Renal pelvis (tissue), 4 donors: ENCODE measurements around the gene PUM2. TPM values are rescaled to one million over a fixed set of nuclear protein-coding genes. Genes with fewer than 3 reads are reported as not detected.

ENCODE experiments used
- DNase-seq: peaks from one replicate; pipeline ENCODE4 v3.0.0-alpha.2; 2013
- polyA plus RNA-seq, 3 donors: library from polyadenylated mRNA; unstranded; fragments of 120-200 nt; gene quantifications; one replicate each; pipeline ENCODE4 v1.2.1, GENCODE V29; 2013; ENCODE audit not compliant: insufficient read length in 3 of 3

Gene PUM2
- polyA plus RNA-seq, 3 donors: 91.5 to 111 (median 102) TPM

GRCh38 chr2:20203521-20204225, 147.0 kb downstream of the PUM2 start:
- no peak for DNase-seq

GRCh38 chr2:20203072-20203471, 147.6 kb downstream of the PUM2 start:
- DNase-seq: no peak

- DNase-seq: no peak
These were observed 149.0 kb downstream of the PUM2 start for GRCh38 chr2:20201671-20202070.

- DNase-seq: no peak
These were observed 149.7 kb downstream of the PUM2 start for GRCh38 chr2:20200697-20201555.

GRCh38 chr2:20199633-20200270, 150.9 kb downstream of the PUM2 start:
- DNase-seq: no peak

GRCh38 chr2:20198796-20199632, 151.6 kb downstream of the PUM2 start:
- no peak for DNase-seq

Other genes with a start within 250 kb of the PUM2 start
- gene SDC1, start 125.7 kb downstream of the PUM2 start, polyA plus RNA-seq: 10 to 100 TPM; 28.3 to 34.5 (median 31.0) TPM
- gene RHOB, start 96.2 kb upstream of the PUM2 start, polyA plus RNA-seq: 10 to 100 TPM; 69.8 to 99.7 (median 90.9) TPM